BJ (cell line): ENCODE data around the gene RASA2. TPM values are rescaled to one million over a fixed set of nuclear protein-coding genes. Genes with fewer than 3 reads are reported as not detected.
"Not testable (repeated sequence)": the region's sequence is repeated elsewhere in the genome, so short reads cannot be mapped to it uniquely, and the experiment has no call there.

Experiments used
- CTCF ChIA-PET: fragments of 350-600 bp; formaldehyde crosslinking; extraction: SDS; loops from one replicate; lab custom pipeline; 2021; ENCODE audit warnings: antibody characterized with exemption, inconsistent platforms; lab: Yijun Ruan, JAX
- POLR2A ChIA-PET: fragments of 300-600 bp; sonication (Branson Sonifier 250); formaldehyde crosslinking; extraction: SDS; loops from one replicate; lab custom pipeline; 2021; ENCODE audit warnings: antibody characterized with exemption; lab: Charles Lee
- DNase-seq: peaks from one replicate; pipeline ENCODE4 v3.0.0-alpha.2; 2011; ENCODE audit warnings: low read depth
- H3K27me3 ChIP-seq: 2 replicates; pipeline ENCODE4 v1.6.0; 2011; ENCODE audit warnings: low read length; ENCODE audit not compliant: control insufficient read depth, insufficient read depth
- H3K36me3 ChIP-seq: 2 replicates; pipeline ENCODE4 v1.5.1; 2011; ENCODE audit warnings: low read length; ENCODE audit not compliant: control insufficient read depth, insufficient read depth
- H3K4me3 ChIP-seq: 2 replicates; pipeline ENCODE4 v1.5.1; 2011; ENCODE audit warnings: low read depth, mild to moderate bottlenecking, control low read depth, low read length
- CTCF ChIP-seq: IDR thresholded peaks from 2 replicates; pipeline ENCODE4 v1.5.1; 2011; ENCODE audit warnings: low read depth, mild to moderate bottlenecking, control low read depth, inconsistent platforms, low read length, moderate library complexity; ENCODE audit not compliant: insufficient read depth
- polyA plus RNA-seq: library from polyadenylated mRNA; depleted of rRNA; stranded (reverse); fragments of >200 nt; gene quantifications from 2 replicates; pipeline ENCODE4 v1.2.3, GENCODE V29; 2011

Gene RASA2
- polyA plus RNA-seq, 1 experiment: 5.6 TPM

- no peaks in the 10 kb centered on the region for H3K27me3 ChIP-seq
- H3K4me3 ChIP-seq: no peak overlapping the region
- no peak for TF ChIP-seq CTCF
- ChIA-PET CTCF (interaction anchor here (1.0 to 1.4 kb wide), 2 partner anchors 31 to 35 kb away, joined by 3 read pairs; no protein-coding TSS in a partner anchor), POLR2A (no interaction called here)
- DNase-seq: no peak
- no peaks in the 10 kb centered on the region for H3K36me3 ChIP-seq
Measured at GRCh38 chr3:141491929-141492328, 5.1 kb downstream of the RASA2 start.

GRCh38 chr3:141493184-141493583, 6.4 kb downstream of the RASA2 start:
- Histone ChIP-seq H3K36me3 (no peaks in the 10 kb centered on the region), H3K4me3 (no peak overlapping the region), H3K27me3 (no peaks in the 10 kb centered on the region)
- TF ChIP-seq CTCF: no peak
- POLR2A ChIA-PET: no interaction called here
- no peak for DNase-seq
- CTCF ChIA-PET: interaction anchor here (0.7 kb wide), 1 partner anchor 132 kb away, joined by 3 read pairs; no protein-coding TSS in a partner anchor

- POLR2A ChIA-PET, H3K36me3 ChIP-seq, H3K27me3 ChIP-seq, DNase-seq, H3K4me3 ChIP-seq: not testable (repeated sequence)
- CTCF ChIA-PET: interaction anchor here (0.6 to 1.1 kb wide), 2 partner anchors 28 to 266 kb away, joined by 3 read pairs; partner anchors contain the start of gene PXYLP1
Measured at GRCh38 chr3:141497589-141497988, 10.8 kb downstream of the RASA2 start.

GRCh38 chr3:141498598-141499223, 11.9 kb downstream of the RASA2 start:
- POLR2A ChIA-PET: no interaction called here
- H3K27me3 ChIP-seq: no peaks in the 10 kb centered on the region
- no peak for DNase-seq
- H3K36me3 ChIP-seq: no peaks in the 10 kb centered on the region
- TF ChIP-seq CTCF: no peak
- no peak overlapping the region for H3K4me3 ChIP-seq
- CTCF ChIA-PET: interaction anchor here (1.0 kb wide), 1 partner anchor 63 kb away, joined by 3 read pairs; no protein-coding TSS in a partner anchor

- CTCF ChIA-PET: interaction anchor here (1.0 kb wide), 1 partner anchor 62 kb away, joined by 3 read pairs; no protein-coding TSS in a partner anchor
- no peak for DNase-seq
- Histone ChIP-seq H3K4me3 (no peak overlapping the region), H3K27me3 (no peaks in the 10 kb centered on the region), H3K36me3 (no peaks in the 10 kb centered on the region)
- POLR2A ChIA-PET: no interaction called here
- no peak for TF ChIP-seq CTCF
Measured at GRCh38 chr3:141499284-141499683, 12.5 kb downstream of the RASA2 start.
